Body of pancreas (tissue), 4 donors: Measurements from ENCODE around the gene CRIP1. TPM values are rescaled to one million over a fixed set of nuclear protein-coding genes. Genes with fewer than 3 reads are reported as not detected.
A peak's percentile ranks its signal among the peaks of the same experiment; 100 is the strongest.

Experiments used
- ATAC-seq: fragments of 150-250 bp; one replicate; pipeline ENCODE4 v1.9.1; 2016
- DNase-seq, 4 donors: peaks; one replicate each; pipeline ENCODE4 v3.0.0-alpha.2; 2019
- H3K27ac ChIP-seq, 4 donors: fragments of 200-600 bp; sonication (generic); 1 replicate in 3 of 4; 2 replicates in 1 of 4; pipeline versions ENCODE4 v1.5.1 to v1.6.1; 2016 to 2019; ENCODE audit warnings: mild to moderate bottlenecking in 1 of 4, mixed read lengths in 1 of 4, moderate library complexity in 1 of 4
- H3K27me3 ChIP-seq, 2 donors: fragments of 200-600 bp; sonication (generic); one replicate each; pipeline ENCODE4 v1.6.0; 2016; ENCODE audit warnings: mild to moderate bottlenecking in 1 of 2
- H3K36me3 ChIP-seq, 2 donors: fragments of 200-600 bp; sonication (generic); replicated peaks in 1 of 2; 2 replicates each; pipeline ENCODE4 v1.5.1; 2016; ENCODE audit warnings: low read depth in 2 of 2; ENCODE audit not compliant: insufficient read depth in 1 of 2
- H3K4me1 ChIP-seq: fragments of 200-600 bp; sonication (generic); one replicate; pipeline ENCODE4 v1.6.0; 2016
- H3K4me3 ChIP-seq, 2 donors: fragments of 200-600 bp; sonication (generic); 1 replicate in 1 of 2; 2 replicates in 1 of 2; pipeline ENCODE4 v1.5.1; 2016 to 2019
- H3K9me3 ChIP-seq, 3 donors: fragments of 200-600 bp; sonication (generic); 1 replicate in 2 of 3; 2 replicates in 1 of 3; pipeline ENCODE4 v1.5.1; 2016
- POLR2A ChIP-seq, 3 donors: fragments of 450-650 bp; IDR thresholded peaks; one replicate each; pipeline ENCODE4 v1.6.1; 2016; ENCODE audit warnings: antibody characterized with exemption in 3 of 3, mild to moderate bottlenecking in 2 of 3
- WGBS, 2 donors: methylation state at CpG; one replicate each; pipeline ENCODE4 v1.1.5; 2017; 5-methylcytosine and 5-hydroxymethylcytosine counted together
- intact Hi-C: fragments of 100-400 bp; cut with DNase I; formaldehyde crosslinking; loops from one replicate; pipeline ENCODE4 v1.15.1; 2023
- total RNA-seq, 2 donors: library from RNA; depleted of rRNA; stranded (reverse); fragments of >200 nt; gene quantifications; one replicate each; pipeline ENCODE4 v1.1.0, GENCODE V29; 2016
- TF ChIP-seq, protein P1 (sequence below), 7 experiments: fragments of 450-650 bp in 4 of 7; fragments of 200-600 bp in 3 of 7; sonication (generic) in 3 of 7; IDR thresholded peaks; one replicate each; pipeline ENCODE4 v1.5.1; 2016 to 2019; ENCODE audit warnings: antibody characterized with exemption in 7 of 7

The CRIP1 gene
- total RNA-seq, 2 donors from 2014 or later = 2.6 to 5.4 TPM

DNA sequence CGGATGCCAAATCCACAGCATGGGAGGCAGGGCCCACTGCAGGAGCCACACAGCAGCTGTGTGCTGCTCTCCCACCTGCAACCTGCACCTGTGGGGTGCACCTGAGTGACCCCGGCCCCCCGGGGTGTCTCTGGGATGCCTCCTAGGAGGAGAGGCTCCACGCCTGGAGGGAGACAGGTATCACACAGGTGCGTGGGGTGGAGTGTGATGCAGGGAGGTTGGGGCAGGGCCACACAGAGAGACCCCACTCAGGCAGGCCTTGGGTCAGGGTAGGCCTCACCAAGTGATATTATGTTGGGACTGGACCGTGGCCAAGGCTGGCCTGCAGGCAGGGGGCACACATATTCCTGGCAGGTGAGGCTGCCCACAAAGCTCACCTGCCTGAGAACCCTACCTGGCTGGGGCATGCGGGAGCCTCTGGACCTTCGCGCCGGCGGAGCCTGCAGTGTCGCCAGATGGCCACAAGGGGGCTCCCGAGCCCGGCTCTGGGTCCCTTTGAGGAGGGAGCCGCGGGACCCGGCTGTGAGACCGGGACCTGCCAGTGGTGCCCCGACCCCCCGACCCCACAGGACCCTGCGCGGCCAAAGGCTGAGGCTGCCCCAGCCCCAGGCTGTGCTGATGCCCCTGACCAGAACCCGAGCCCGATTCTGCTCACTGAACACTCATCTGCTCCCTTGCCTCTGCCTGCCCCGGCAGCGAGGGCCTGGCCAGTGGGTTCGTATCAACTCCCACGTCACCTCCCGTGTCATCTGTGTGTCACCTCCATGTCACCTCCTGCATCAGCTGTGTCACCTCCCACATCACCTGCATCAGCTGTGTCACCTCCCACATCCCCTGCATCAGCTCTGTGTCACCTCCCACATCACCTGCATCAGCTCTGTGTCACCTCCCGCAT lies 51.1 kb downstream of the CRIP1 start:
- H3K4me3 ChIP-seq = no peak overlapping the region

More for the DNA sequence above, 51.1 kb downstream of the CRIP1 start:
- Histone ChIP-seq H3K27me3 (peaks cover 0 to 12% of the 10 kb centered on the region in 2 donors), H3K9me3 (no peaks in the 10 kb centered on the region), H3K4me1 (peaks cover 3% of the 10 kb centered on the region), H3K27ac (no peak overlapping the region), H3K36me3 (no peaks in the 10 kb centered on the region)
- TF ChIP-seq, protein P1, sequence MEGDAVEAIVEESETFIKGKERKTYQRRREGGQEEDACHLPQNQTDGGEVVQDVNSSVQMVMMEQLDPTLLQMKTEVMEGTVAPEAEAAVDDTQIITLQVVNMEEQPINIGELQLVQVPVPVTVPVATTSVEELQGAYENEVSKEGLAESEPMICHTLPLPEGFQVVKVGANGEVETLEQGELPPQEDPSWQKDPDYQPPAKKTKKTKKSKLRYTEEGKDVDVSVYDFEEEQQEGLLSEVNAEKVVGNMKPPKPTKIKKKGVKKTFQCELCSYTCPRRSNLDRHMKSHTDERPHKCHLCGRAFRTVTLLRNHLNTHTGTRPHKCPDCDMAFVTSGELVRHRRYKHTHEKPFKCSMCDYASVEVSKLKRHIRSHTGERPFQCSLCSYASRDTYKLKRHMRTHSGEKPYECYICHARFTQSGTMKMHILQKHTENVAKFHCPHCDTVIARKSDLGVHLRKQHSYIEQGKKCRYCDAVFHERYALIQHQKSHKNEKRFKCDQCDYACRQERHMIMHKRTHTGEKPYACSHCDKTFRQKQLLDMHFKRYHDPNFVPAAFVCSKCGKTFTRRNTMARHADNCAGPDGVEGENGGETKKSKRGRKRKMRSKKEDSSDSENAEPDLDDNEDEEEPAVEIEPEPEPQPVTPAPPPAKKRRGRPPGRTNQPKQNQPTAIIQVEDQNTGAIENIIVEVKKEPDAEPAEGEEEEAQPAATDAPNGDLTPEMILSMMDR (IDR thresholded peaks at IDR 0.05) = peak; percentile 71 to 99 (median 76)
- no peak for TF ChIP-seq POLR2A (IDR thresholded peaks at IDR 0.05)
- intact Hi-C loops = no loop called here
- WGBS, 2 donors = 15 to 29% methylated on average over 4 to 30 of the region's 30 CpGs
- DNase-seq (peak; percentile 55 to 74 (median 63)), ATAC-seq (peak; percentile 82)

Other genes with a start within 250 kb of the CRIP1 start
- gene BTBD6, start 238.4 kb upstream of the CRIP1 start, total RNA-seq = 10 to 100 TPM; 13.0 to 22.4 TPM
- gene BRF1, start 185.9 kb upstream of the CRIP1 start, total RNA-seq = 10 to 100 TPM; 54.5 to 86.7 TPM
- gene PACS2, start 172.1 kb upstream of the CRIP1 start, total RNA-seq = 100 to 1,000 TPM in 1 of 2 donors, 10 to 100 TPM in 1; 56.6 to 102 TPM
- gene TEX22, start 88.3 kb upstream of the CRIP1 start, total RNA-seq = under 1 TPM in 1 of 2 donors, not detected in 1; 0.33 TPM
- gene MTA1, start 67.1 kb upstream of the CRIP1 start, total RNA-seq = 10 to 100 TPM; 69.8 to 92.6 TPM
- gene CRIP2, start 12.1 kb upstream of the CRIP1 start, total RNA-seq = 10 to 100 TPM; 65.9 to 96.6 TPM
- gene TEDC1, start 4.4 kb downstream of the CRIP1 start, total RNA-seq = 10 to 100 TPM in 1 of 2 donors, 1 to 10 TPM in 1; 1.6 to 12.2 TPM
- gene TMEM121, start 39.7 kb downstream of the CRIP1 start, total RNA-seq = 10 to 100 TPM in 1 of 2 donors, 1 to 10 TPM in 1; 4.2 to 13.8 TPM